LNCaP clone FGC (cell line): ENCODE results near the gene KCNIP2.

Source experiments
- DNase-seq: peaks from one replicate; pipeline ENCODE4 v3.0.0-alpha.2; 2011; ENCODE audit warnings: low read depth
- H3K4me3 ChIP-seq: 2 replicates; pipeline ENCODE4 v1.5.1; 2011; ENCODE audit warnings: mild to moderate bottlenecking, low read depth, low read length, control low read depth
- CTCF ChIP-seq: IDR thresholded peaks from 2 replicates; pipeline ENCODE4 v1.5.1; 2012; ENCODE audit warnings: mild to moderate bottlenecking; ENCODE audit not compliant: control insufficient read depth, insufficient read depth; ENCODE audit errors: extremely low read depth

The KCNIP2 gene

GRCh38 chr10:101829561-101830315, 13.9 kb downstream of the KCNIP2 start:
- no peak for TF ChIP-seq CTCF
- no peak for DNase-seq
- no peak overlapping the region for H3K4me3 ChIP-seq

GRCh38 chr10:101828766-101829551, 14.6 kb downstream of the KCNIP2 start:
- no peak overlapping the region for H3K4me3 ChIP-seq
- no peak for DNase-seq
- no peak for TF ChIP-seq CTCF

- no peak overlapping the region for H3K4me3 ChIP-seq
- no peak for DNase-seq
- TF ChIP-seq CTCF = no peak
These were observed 15.5 kb downstream of the KCNIP2 start for GRCh38 chr10:101827919-101828600.

- DNase-seq = no peak
- no peak for TF ChIP-seq CTCF
- H3K4me3 ChIP-seq = no peak overlapping the region
These were observed 16.7 kb downstream of the KCNIP2 start for GRCh38 chr10:101826852-101827434.

GRCh38 chr10:101824736-101825135, 18.9 kb downstream of the KCNIP2 start:
- TF ChIP-seq CTCF = no peak
- no peak overlapping the region for H3K4me3 ChIP-seq
- DNase-seq = no peak

- no peak for TF ChIP-seq CTCF
- H3K4me3 ChIP-seq = peak overlapping the region; percentile 56
- DNase-seq = no peak
These were observed 24.5 kb downstream of the KCNIP2 start for GRCh38 chr10:101818872-101819633.
